Retinal pigment epithelial cell (primary cell): ENCODE results near the gene XXYLT1.
"Not testable (repeated sequence)": the region's sequence is repeated elsewhere in the genome, so short reads cannot be mapped to it uniquely, and the experiment has no call there.

Source experiments
- DNase-seq: peaks from one replicate; pipeline ENCODE4 v3.0.0-alpha.2; 2010; ENCODE audit warnings: low read depth
- H3K4me3 ChIP-seq: 2 replicates; pipeline ENCODE4 v1.5.1; 2011; ENCODE audit warnings: mild to moderate bottlenecking, low read length, control low read depth, moderate library complexity
- CTCF ChIP-seq: conservative IDR thresholded peaks from 2 replicates; pipeline ENCODE4 v1.5.1; 2011; ENCODE audit warnings: low read depth, low read length, control low read depth, inconsistent platforms

XXYLT1 gene

GRCh38 chr3:195296662-195297061 is 25.7 kb upstream of the XXYLT1 start:
- DNase-seq, result no peak
- no peak for TF ChIP-seq CTCF
- H3K4me3 ChIP-seq, result no peak overlapping the region

- TF ChIP-seq CTCF, result no peak
- H3K4me3 ChIP-seq, result no peak overlapping the region
- no peak for DNase-seq
These were observed 20.2 kb upstream of the XXYLT1 start for GRCh38 chr3:195291121-195291520.

DNA sequence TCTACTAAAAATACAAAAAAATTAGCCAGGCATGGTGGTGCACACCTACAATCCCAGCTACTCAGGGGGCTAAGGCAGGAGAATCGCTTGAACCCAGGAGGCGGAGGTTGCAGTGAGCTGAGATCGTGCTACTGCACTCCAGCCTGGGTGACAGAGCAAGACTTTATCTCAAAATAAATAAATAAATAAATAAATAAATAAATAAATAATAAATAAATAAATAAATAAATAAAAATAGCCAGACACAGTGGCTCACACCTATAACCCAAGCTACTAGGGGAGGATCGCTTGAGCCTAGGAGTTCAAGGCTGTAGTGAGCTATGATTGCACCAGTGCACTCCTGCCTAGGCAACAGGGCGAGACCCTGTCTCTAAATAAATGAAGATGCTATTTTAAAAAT is 19.7 kb upstream of the XXYLT1 start:
- not testable (repeated sequence) for DNase-seq

GRCh38 chr3:195286115-195286872 is 15.3 kb upstream of the XXYLT1 start:
- no peak for TF ChIP-seq CTCF
- no peak overlapping the region for H3K4me3 ChIP-seq
- DNase-seq, result no peak

More for the DNA sequence above, 19.7 kb upstream of the XXYLT1 start:
- not testable (repeated sequence) for H3K4me3 ChIP-seq

DNA sequence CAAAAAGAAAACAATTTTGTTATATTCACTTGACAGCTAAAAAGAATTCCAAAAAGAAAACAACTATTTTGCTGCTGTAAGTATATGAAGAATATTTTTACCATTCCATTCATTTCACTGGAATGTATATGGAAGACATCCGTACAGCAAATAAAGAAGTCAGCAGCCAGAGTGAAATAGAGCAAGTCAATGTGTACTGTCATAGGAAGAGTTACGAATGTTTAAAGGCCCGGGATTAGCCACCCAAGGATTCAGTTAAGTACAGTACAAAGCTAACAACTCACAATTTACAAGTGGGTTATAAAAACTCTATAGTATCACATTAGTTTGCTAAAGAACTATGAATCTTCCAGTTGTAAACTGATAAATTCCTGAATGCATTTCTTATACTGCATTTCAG is 14.4 kb upstream of the XXYLT1 start:
- no peak overlapping the region for H3K4me3 ChIP-seq
- no peak for TF ChIP-seq CTCF
- no peak for DNase-seq

DNA sequence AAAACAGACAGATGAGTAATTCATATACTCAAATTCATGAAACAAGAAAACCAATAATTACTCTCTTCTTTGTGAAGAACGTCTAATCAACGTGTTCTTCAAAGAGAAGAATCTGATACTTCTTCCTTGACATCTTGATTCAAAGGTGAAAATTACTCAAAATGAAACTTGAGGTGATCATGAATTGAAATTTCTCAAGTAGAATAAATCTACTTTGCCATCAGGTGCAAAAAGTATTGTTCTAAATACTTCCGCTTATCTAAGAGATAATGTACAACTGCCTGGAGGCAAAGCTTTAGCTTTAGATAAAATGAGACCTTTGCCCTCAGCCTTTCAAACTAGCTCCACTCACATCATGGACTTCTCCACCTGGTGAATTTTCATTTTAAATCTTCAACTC is 13.9 kb upstream of the XXYLT1 start:
- no peak for DNase-seq

DNA sequence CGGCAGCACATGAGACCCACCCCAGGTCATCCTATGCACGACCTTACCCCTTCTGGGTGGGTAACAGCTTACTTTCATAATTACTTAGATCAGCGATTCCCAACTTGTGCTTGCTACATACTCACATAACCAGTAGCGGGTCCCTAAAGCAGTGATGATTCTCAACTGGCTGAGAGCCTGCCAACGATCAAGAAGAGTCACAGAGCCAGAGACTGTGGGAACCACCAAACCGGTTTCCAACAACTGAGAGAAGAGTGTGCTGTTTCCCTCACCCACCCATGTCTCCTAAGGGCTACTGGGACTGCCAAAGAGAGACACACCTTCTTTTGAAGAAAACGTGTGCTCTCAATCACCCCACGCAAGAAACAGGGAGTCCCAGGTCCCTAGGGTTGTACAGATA is 12.0 kb upstream of the XXYLT1 start:
- TF ChIP-seq CTCF, result no peak
- no peak overlapping the region for H3K4me3 ChIP-seq
- DNase-seq, result no peak

More for the DNA sequence above, 13.9 kb upstream of the XXYLT1 start:
- no peak overlapping the region for H3K4me3 ChIP-seq
- TF ChIP-seq CTCF, result no peak
